ENCODE measurements around the gene OTX1.

DNA sequence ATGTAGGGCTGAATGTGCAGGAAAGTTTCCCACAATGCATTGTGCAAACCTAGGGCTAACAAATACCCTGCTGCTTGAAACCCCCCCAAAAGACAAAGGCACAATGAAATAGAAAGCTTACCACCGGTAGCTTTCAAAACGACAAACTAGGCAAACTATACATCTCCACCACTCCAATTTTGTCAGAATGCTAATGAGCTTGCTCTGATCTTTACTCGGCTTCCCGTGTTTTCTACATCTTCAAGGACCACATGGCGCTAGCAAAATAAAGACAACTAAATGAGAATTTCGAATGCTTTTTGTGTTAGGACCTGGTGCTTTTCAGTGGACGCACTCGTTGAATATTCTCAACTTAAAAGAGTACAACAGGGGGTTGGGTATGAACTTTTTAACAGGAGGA lies 37.2 kb upstream of the OTX1 start:
- TF ChIP-seq EP300 (IDR thresholded peaks at IDR 0.05; ENCODE audit: borderline replicate concordance in 1 of 2, low read depth in 2 of 2, low read length in 2 of 2) (no peak), EZH2 (IDR thresholded peaks at IDR 0.05; ENCODE audit: low read depth, low read length, severe bottlenecking) (no peak), RNF2 (IDR thresholded peaks at IDR 0.05; ENCODE audit: borderline replicate concordance, low read depth, low read length, missing control alignments, poor library complexity, severe bottlenecking) (no peak), SIX5 (IDR thresholded peaks at IDR 0.05; ENCODE audit: low read depth, low read length) (no peak), EGR1 (IDR thresholded peaks at IDR 0.05; ENCODE audit: borderline replicate concordance, low read depth, low read length) (no peak), TCF12 (IDR thresholded peaks at IDR 0.05; ENCODE audit: low read depth, low read length) (no peak), TEAD4 (IDR thresholded peaks at IDR 0.05; ENCODE audit: low read depth, low read length) (no peak), CBX8 (IDR thresholded peaks at IDR 0.05; ENCODE audit: borderline replicate concordance, low read depth, low read length) (no peak), SIN3A (conservative IDR thresholded peaks at IDR 0.05 in 1 of 2, IDR thresholded peaks at IDR 0.05 in 1 of 2; ENCODE audit: low read depth in 1 of 2, low read length in 2 of 2) (no peak)

Data from H1 (cell line).